NCI-H69 (cell line): ENCODE results near the gene LTF.

ENCODE experiments used
- DNase-seq: peaks from one replicate; lab custom pipeline; 2025; lab: John Stamatoyannopoulos, UW

Gene LTF

GRCh38 chr3:46468753-46469600 is 4.3 kb upstream of the LTF start:
- DNase-seq: no peak

GRCh38 chr3:46467562-46467961 is 2.9 kb upstream of the LTF start:
- DNase-seq: no peak

- peak; percentile 7 for DNase-seq
Measured at GRCh38 chr3:46466871-46467403, 2.2 kb upstream of the LTF start.

DNA sequence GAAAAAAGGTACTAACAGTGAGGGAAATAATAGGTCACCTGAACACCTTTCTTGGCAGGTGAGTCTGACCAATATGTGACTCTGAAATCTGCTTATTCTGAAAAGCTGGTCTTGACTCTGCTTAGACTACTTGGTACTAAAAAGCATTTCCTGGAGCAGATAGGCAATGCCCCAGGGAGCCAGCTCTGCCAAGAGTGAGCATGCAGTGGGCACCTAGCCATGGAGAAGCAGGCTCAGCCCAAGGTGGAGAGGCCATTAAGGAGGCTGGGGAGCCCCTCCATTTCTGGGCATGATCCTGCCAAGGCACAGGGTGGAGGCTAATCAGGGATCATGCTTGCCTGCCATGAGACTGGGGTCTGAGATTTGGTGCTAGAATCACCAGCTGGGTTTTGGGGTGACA is 1.6 kb upstream of the LTF start:
- DNase-seq: peak; percentile 12

DNA sequence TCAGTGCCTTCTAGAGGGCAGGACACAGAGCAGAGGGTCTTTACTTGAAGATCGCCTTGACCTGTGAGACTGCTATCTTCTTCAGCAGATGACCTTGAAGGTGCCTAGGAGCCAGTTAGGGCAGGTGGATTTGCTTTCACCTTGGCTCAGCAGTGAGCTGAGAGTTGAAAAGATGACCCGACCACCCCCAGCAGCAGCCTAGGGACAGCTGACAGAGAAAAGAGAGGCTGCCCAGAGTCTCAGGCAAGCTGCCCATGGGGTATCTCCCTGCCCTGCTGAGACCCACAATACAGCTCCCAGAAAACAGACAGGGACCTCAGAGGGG is 453 bp upstream of the LTF start:
- DNase-seq: no peak

DNA sequence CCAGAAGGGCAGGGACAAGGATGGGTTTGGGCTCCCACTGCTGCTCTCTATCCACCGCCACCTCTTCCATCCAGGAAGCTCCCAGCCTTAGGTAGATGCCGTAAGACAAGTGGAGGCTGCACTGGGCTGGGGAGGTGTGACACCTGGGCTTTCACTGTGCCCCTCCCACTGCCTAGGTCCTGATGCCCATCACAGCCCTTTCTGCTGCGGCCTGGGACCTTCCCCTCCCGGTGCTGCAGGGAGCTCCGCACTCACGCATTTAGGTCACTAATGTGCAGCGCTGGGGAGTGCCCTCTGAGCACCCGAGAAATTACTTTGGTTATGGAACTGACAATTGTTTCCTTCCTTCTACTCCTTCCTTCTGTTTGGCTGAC is 850 bp downstream of the LTF start:
- DNase-seq: no peak

DNA sequence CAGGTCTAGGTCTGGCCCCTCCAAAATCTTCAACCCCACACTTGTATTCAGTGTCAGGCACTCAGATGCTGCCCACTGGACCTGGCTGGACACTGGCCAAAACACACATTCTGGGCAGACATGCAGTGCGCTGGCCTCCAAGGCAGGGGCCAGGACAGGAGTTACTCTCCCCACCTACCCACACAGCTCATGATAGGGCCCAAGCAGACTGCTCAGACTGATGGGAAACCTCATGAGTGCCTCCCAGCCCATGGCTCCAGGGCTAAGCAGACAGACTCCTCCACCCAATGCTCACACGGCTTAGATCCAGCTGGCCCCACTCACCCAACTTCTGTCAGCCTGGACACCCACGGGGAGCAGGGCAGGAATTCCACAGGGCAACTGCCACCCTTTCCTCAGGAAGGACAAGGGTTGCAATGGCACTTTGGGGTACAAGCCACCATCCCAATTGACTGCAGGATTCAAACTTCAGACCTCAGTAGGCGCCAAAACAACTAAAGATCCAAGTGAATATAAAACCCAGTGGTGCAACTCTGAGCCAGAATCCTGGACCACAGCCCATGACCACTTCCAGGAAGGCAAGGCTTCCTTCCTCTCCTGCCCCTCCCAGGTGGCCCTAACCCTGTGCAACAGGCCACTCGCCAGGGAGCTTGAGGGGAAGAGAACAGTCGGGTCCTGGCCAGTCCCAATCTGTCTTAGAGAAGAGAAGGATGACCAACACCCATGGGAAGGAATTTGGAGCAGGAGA is 1.4 kb downstream of the LTF start:
- DNase-seq: no peak

DNA sequence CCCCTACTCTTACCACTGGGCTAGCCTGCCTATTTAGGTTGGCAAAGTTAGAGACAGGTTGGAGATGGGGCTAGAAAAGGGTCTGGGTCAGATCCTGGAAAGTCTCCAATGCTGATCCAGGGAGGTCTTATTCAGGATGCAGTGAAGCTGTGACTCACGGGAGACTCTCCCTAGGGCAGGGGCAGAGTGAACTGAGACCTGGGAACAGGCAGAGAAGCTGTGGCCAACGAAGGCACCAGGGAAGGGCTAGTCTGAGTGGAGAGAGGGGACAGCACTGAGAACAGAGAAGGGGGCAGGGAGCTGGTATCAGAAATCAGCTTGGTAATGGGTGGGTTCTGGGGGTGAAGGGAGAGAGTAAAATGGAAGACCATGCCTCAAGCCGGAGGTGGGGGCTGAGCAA is 2.2 kb downstream of the LTF start:
- no peak for DNase-seq

DNA sequence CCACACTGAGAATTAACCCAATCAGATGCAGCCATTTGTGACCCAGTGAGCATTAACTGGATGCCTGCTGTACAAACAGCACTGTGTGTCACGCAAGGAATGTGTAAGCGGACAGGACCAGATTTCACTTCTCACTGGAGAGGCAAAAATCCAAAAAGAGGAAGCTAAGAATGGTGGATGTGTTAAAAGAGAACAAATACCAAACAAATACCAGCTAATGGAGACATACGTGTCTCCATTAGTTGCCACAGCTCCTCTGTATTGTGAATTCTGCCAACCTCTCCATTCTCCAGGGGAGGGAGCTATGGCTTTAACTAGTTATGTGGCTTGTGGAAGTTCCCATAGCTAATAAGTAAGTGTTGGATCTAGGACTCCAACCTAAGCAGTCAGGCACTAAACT is 2.6 kb downstream of the LTF start:
- DNase-seq: peak; percentile 5

DNA sequence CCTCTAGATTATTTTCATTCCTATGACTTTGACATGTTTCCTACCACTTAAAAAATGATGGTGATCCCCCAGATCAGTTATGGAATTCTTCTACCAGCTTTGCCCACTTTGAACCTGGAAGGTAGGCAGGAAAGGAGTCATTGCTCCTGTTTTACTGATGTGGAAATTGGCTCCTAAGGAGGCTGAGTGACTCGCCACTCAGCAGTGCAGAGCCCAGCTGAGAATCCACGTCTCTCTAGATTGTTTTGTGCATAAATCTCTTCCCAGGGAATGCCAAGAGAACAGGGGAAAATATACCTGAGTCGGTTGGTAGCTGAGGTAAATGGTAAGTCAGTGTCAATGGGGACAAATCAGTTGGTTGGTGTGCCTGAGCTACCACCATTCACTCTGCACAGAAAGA is 4.7 kb downstream of the LTF start:
- no peak for DNase-seq

DNA sequence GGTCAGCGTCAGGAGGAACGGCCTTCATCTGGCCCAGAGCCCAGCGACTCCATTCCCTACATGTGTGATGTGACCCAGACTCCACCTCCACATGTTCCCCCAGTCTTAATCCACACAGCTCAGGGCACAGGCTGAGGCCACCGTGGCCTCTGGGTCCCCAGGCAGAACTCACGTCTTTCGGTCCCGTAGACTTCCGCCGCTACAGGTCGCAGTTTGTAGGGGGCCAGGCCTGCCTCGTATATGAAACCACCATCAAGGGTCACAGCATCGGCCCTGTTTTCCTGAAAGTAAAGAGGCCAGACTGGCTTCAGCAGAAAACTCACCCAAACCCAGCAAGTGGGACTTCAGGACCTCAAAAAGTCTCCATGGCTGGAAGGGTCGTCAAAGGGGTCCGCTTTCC is 8.6 kb downstream of the LTF start:
- DNase-seq: no peak

DNA sequence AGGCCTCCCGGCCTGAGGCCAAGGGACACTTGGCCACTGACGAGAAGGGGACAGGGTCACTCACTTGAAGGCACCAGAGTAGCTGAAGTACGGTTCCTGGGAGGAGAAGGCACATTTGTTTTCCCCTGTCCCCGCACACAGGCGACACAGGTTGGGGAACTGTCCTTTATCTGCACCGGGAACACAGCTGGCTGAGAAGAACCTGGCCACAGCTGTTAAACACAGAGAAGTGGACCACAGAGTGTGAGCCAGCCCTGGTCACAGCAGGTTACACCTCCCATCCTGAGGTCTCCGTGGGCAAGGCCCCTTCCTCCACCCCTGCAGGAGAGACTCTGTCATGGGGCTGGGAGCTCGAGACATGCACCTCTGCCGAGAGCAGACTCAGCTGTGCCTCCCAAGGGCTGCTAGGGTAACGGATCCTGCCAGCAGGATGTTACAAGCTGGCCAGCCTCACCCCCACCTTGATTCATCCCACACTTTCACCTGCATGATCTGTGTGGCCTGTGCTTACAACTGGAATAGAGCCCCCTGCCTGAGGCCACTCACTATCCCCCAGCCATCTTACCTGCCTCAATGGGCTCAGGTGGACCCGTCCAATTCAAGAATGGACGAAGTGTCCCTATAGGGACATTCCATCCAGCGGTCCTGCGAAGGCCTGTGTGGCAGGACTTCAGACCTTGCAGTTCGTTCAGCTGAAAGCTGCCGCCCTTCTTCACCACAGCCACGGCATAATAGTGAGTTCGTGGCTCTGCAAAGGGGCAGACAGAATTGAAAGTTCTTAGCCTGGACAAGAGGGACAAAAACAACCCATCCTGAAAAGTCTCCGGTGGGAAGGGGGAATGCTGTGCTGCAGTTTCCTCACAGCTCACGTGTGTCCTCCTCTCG is 9.2 kb downstream of the LTF start:
- DNase-seq: no peak

- DNase-seq: no peak
Measured at GRCh38 chr3:46454606-46455005, 10.1 kb downstream of the LTF start.

DNA sequence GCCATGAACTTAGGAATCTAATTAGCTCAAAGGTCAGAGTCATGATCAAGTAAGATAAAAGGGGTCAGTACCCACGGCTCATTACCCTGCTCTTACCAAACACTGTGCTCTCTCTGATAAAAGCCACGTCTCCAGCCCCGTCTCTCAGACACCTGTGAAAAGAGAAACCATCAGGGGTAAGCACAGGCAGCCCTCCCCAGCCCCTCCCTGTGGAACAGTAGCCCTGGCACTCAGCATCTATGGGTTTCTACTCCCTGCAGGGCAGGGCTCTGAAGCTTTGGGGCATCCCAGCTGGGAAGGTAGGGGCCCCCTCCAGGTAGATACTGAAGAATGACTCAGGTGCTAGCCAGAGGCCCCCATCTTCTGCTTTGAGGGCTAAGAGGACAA is 10.5 kb downstream of the LTF start:
- no peak for DNase-seq

- no peak for DNase-seq
Measured at GRCh38 chr3:46453526-46454208, 11.0 kb downstream of the LTF start.

GRCh38 chr3:46449755-46450552 is 14.8 kb downstream of the LTF start:
- DNase-seq: no peak

- no peak for DNase-seq
Measured at GRCh38 chr3:46448721-46449120, 16.0 kb downstream of the LTF start.

GRCh38 chr3:46447228-46447985 is 17.3 kb downstream of the LTF start:
- no peak for DNase-seq

GRCh38 chr3:46442576-46443530 is 21.9 kb downstream of the LTF start:
- DNase-seq: peak; percentile 17
